Thyroid gland (tissue), 4 donors: ENCODE results near the gene C19orf47. TPM values are rescaled to one million over a fixed set of nuclear protein-coding genes. Genes with fewer than 3 reads are reported as not detected.

Experiments
- DNase-seq, 2 donors: peaks; one replicate each; pipeline ENCODE4 v3.0.0-alpha.2; 2019
- H3K27ac ChIP-seq, 3 donors: fragments of 200-600 bp; sonication (generic); 1 replicate in 2 of 3; 2 replicates in 1 of 3; pipeline ENCODE4 v1.5.1; 2016 to 2019; ENCODE audit warnings: mild to moderate bottlenecking in 1 of 3, moderate library complexity in 1 of 3
- H3K27me3 ChIP-seq: fragments of 200-600 bp; sonication (generic); one replicate; pipeline ENCODE4 v1.5.1; 2019
- H3K36me3 ChIP-seq, 2 donors: fragments of 200-600 bp; sonication (generic); one replicate each; pipeline ENCODE4 v1.5.1; 2016 to 2019
- H3K4me1 ChIP-seq, 2 donors: fragments of 200-600 bp; sonication (generic); one replicate each; pipeline ENCODE4 v1.5.1; 2017 to 2019
- H3K4me3 ChIP-seq, 3 donors: fragments of 200-600 bp; sonication (generic); replicated peaks in 1 of 3; 1 replicate in 2 of 3; 2 replicates in 1 of 3; pipeline ENCODE4 v1.5.1; 2016; ENCODE audit warnings: mild to moderate bottlenecking in 1 of 3
- H3K9me3 ChIP-seq: fragments of 200-600 bp; sonication (generic); one replicate; pipeline ENCODE4 v1.5.1; 2017
- CTCF ChIP-seq, 6 experiments: fragments of 200-600 bp in 3 of 6; fragments of 450-650 bp in 3 of 6; sonication (generic) in 3 of 6; IDR thresholded peaks; one replicate each; pipeline ENCODE4 v1.5.1; 2016 to 2019; ENCODE audit warnings: antibody characterized with exemption in 6 of 6, mild to moderate bottlenecking in 2 of 6, inconsistent platforms in 1 of 6, moderate library complexity in 1 of 6
- POLR2A ChIP-seq, 2 donors: fragments of 450-650 bp; IDR thresholded peaks; one replicate each; pipeline ENCODE4 v1.6.1; 2017; ENCODE audit warnings: antibody characterized with exemption in 2 of 2, mild to moderate bottlenecking in 2 of 2, moderate library complexity in 1 of 2
- WGBS, 2 donors: methylation state at CpG; one replicate each; pipeline ENCODE4 v1.1.5; 2017; 5-methylcytosine and 5-hydroxymethylcytosine counted together
- intact Hi-C: fragments of 100-400 bp; cut with DNase I; formaldehyde crosslinking; loops from one replicate; pipeline ENCODE4 v1.15.1; 2023
- total RNA-seq, 4 donors: library from RNA; depleted of rRNA; stranded (reverse); fragments of >200 nt; gene quantifications; one replicate each; pipeline ENCODE4 v1.2.3, GENCODE V29; 2016

C19orf47 gene
- total RNA-seq, 4 donors from 2014 or later, result 9.4 to 17.3 (median 17.2) TPM

- Histone ChIP-seq H3K4me3 (no peak within 1 kb of the TSS), H3K27me3 (no peaks in the 10 kb centered on the region), H3K9me3 (no peaks in the 10 kb centered on the region), H3K4me1 (peaks cover 6 to 10% of the 10 kb centered on the region in 2 donors), H3K27ac (no peak within 1 kb of the TSS), H3K36me3 (no peaks in the 10 kb centered on the region)
- 85 to 88% methylated on average over 8 to 10 of the region's 10 CpGs for WGBS, 2 donors
- TF ChIP-seq CTCF (IDR thresholded peaks at IDR 0.05) (no peak), POLR2A (IDR thresholded peaks at IDR 0.05) (no peak)
- intact Hi-C loops, result no loop called here
- no peak for DNase-seq
Observed at GRCh38 chr19:40390084-40390742, 42.0 kb upstream of the C19orf47 start, which contains the start of gene HIPK4. Gene HIPK4 (minus strand): TSS chr19:40390181. CDS start chr19:40389902, 279 bp downstream.

- TF ChIP-seq CTCF (IDR thresholded peaks at IDR 0.05), result no peak
- TF ChIP-seq POLR2A (IDR thresholded peaks at IDR 0.05), result no peak
- peaks cover 5 to 6% of the 10 kb centered on the region in 2 donors for H3K4me1 ChIP-seq
- intact Hi-C loops, result no loop called here
- no peaks in the 10 kb centered on the region for H3K9me3 ChIP-seq
- no peaks in the 10 kb centered on the region for H3K36me3 ChIP-seq
- H3K4me3 ChIP-seq, result no peak overlapping the region
- H3K27ac ChIP-seq, result no peak overlapping the region
- 92 to 94% methylated on average over 26 to 33 of the region's 33 CpGs for WGBS, 2 donors
- DNase-seq, result no peak
- no peaks in the 10 kb centered on the region for H3K27me3 ChIP-seq
Observed at GRCh38 chr19:40389404-40390083, 41.3 kb upstream of the C19orf47 start.

- TF ChIP-seq CTCF (IDR thresholded peaks at IDR 0.05) (no peak), POLR2A (IDR thresholded peaks at IDR 0.05) (no peak)
- WGBS, 2 donors, result 75 to 81% methylated on average over 3 of the region's 3 CpGs
- intact Hi-C loops, result no loop called here
Observed at GRCh38 chr19:40388481-40388880, 40.3 kb upstream of the C19orf47 start.

GRCh38 chr19:40387155-40387554 lies 39.0 kb upstream of the C19orf47 start:
- 94 to 96% methylated on average over 10 of the region's 10 CpGs for WGBS, 2 donors
- DNase-seq, result no peak
- Histone ChIP-seq H3K27me3 (no peaks in the 10 kb centered on the region), H3K27ac (no peak overlapping the region), H3K36me3 (no peaks in the 10 kb centered on the region), H3K9me3 (no peaks in the 10 kb centered on the region), H3K4me1 (no peaks in the 10 kb centered on the region), H3K4me3 (no peak overlapping the region)
- TF ChIP-seq CTCF (IDR thresholded peaks at IDR 0.05) (no peak), POLR2A (IDR thresholded peaks at IDR 0.05) (no peak)
- intact Hi-C loops, result no loop called here

More at GRCh38 chr19:40388481-40388880, 40.3 kb upstream of the C19orf47 start:
- no peaks in the 10 kb centered on the region for H3K27me3 ChIP-seq
- H3K27ac ChIP-seq, result no peak overlapping the region
- no peak for DNase-seq
- H3K4me1 ChIP-seq, result peaks cover 5 to 6% of the 10 kb centered on the region in 2 donors
- no peaks in the 10 kb centered on the region for H3K9me3 ChIP-seq
- H3K4me3 ChIP-seq, result no peak overlapping the region
- H3K36me3 ChIP-seq, result no peaks in the 10 kb centered on the region

GRCh38 chr19:40383668-40384248 lies 35.6 kb upstream of the C19orf47 start:
- Histone ChIP-seq H3K4me1 (no peaks in the 10 kb centered on the region), H3K36me3 (peaks cover 0 to 4% of the 10 kb centered on the region in 2 donors), H3K4me3 (no peak overlapping the region), H3K9me3 (no peaks in the 10 kb centered on the region), H3K27me3 (no peaks in the 10 kb centered on the region), H3K27ac (no peak overlapping the region)
- intact Hi-C loops, result no loop called here
- DNase-seq, result no peak
- 58 to 87% methylated on average over 15 to 22 of the region's 28 CpGs for WGBS, 2 donors
- TF ChIP-seq CTCF (IDR thresholded peaks at IDR 0.05) (no peak), POLR2A (IDR thresholded peaks at IDR 0.05) (no peak)
